ENCODE data around the gene ARRDC2.

DNA sequence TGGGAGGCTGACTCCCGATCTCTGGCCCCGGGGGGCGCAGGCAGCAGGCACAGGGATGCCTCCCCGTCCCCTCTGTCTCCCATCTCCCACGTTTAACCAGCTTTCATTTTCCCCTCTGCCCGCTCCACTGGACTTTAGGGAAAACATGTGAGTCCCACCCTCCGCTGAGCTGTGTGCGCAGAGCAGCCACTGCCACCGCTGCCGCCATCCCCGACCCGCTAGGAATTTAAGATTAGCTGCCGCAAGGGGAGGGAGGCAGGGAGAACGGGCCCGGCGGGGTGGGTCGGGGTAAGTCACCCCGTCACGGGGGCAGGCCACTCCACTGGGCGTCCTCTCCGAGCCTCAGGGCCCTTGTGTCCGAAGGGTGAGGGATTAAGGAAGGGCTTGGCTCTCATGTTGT lies 25.5 kb upstream of the ARRDC2 start:
- TF ChIP-seq CTCF (IDR thresholded peaks at IDR 0.05) (no peak), POLR2A (IDR thresholded peaks at IDR 0.05) (no peak)
